HepG2 (cell line): ENCODE results near the gene CACNA2D3. TPM values are rescaled to one million over a fixed set of nuclear protein-coding genes. Genes with fewer than 3 reads are reported as not detected.

Experiments
- ATAC-seq: fragments of 200-7000 bp; cut with Tn5 transposase; 3 replicates; pipeline ENCODE4 v1.9.1; 2020; ENCODE audit warnings: mild to moderate bottlenecking, moderate library complexity
- BruUV-seq: library from RNA; stranded (reverse); fragments of 400-500 nt; replicated peaks from 2 replicates; lab custom pipeline; 2021; lab: Mats Ljungman, UMichigan
- CTCF ChIA-PET: fragments of 300-600 bp; formaldehyde crosslinking; extraction: SDS; loops from one replicate; lab custom pipeline; 2021; ENCODE audit warnings: low total read pairs, inconsistent platforms, low intra/inter-chr PET ratio; lab: Yijun Ruan, JAX
- POLR2A ChIA-PET: fragments of 350-600 bp; sonication (Branson Sonifier 250); formaldehyde crosslinking; loops from one replicate; lab custom pipeline; 2020; ENCODE audit warnings: antibody characterized with exemption, inconsistent platforms; lab: Yijun Ruan, JAX
- DNase-seq: peaks from one replicate; pipeline ENCODE4 v3.0.0-alpha.2; 2015; ENCODE audit warnings: low spot score
- FAIRE-seq: peaks from 3 replicates; lab custom pipeline; 2011; peaks lifted over from hg19 to GRCh38; lab: Jason Lieb, UNC
- H2AFZ ChIP-seq: one replicate; pipeline ENCODE4 v1.6.1; 2011; ENCODE audit warnings: low read length, inconsistent platforms
- H3K27ac ChIP-seq: fragments of 300-600 bp; 3 replicates; pipeline ENCODE4 v1.8.0; 2011; ENCODE audit warnings: mixed run types, mild to moderate bottlenecking, mixed read lengths, low read length, inconsistent platforms; ENCODE audit not compliant: insufficient read depth; ENCODE audit errors: extremely low read length
- H3K27me3 ChIP-seq, 2 experiments: fragments of 200-600 bp in 1 of 2; 2 replicates in 1 of 2; 3 replicates in 1 of 2; pipeline versions ENCODE4 v1.6.0 to v1.8.0; 2011; ENCODE audit warnings: low read length in 2 of 2, mild to moderate bottlenecking in 2 of 2, moderate library complexity in 2 of 2, inconsistent platforms in 1 of 2; ENCODE audit not compliant: insufficient read depth in 2 of 2, control insufficient read depth in 1 of 2
- H3K36me3 ChIP-seq, 2 experiments: fragments of 200-600 bp in 1 of 2; replicated peaks in 1 of 2; 2 replicates in 1 of 2; 3 replicates in 1 of 2; pipeline versions ENCODE4 v1.5.1 to v1.8.0; 2011; ENCODE audit warnings: low read length in 2 of 2, inconsistent platforms in 1 of 2; ENCODE audit not compliant: insufficient read depth in 2 of 2, control insufficient read depth in 1 of 2
- H3K4me1 ChIP-seq: 2 replicates; pipeline ENCODE4 v1.5.1; 2012; ENCODE audit warnings: low read length, inconsistent platforms; ENCODE audit not compliant: insufficient read depth
- H3K4me2 ChIP-seq: 2 replicates; pipeline ENCODE4 v1.6.0; 2011; ENCODE audit warnings: low read depth, low read length, inconsistent platforms
- H3K4me3 ChIP-seq, 3 experiments: fragments of 200-600 bp in 1 of 3; sonication (generic), shearing (Covaris generic) in 1 of 3; replicated peaks in 1 of 3; 2 replicates each; pipeline ENCODE4 v1.5.1; 2011 to 2016; ENCODE audit warnings: low read length in 3 of 3, inconsistent platforms in 2 of 3, low read depth in 2 of 3, mild to moderate bottlenecking in 2 of 3, control low read depth in 1 of 3, mixed read lengths in 1 of 3; ENCODE audit not compliant: insufficient read depth in 1 of 3
- H3K79me2 ChIP-seq: one replicate; pipeline ENCODE4 v1.6.1; 2011; ENCODE audit warnings: low read length, inconsistent platforms; ENCODE audit not compliant: insufficient read depth
- H3K9ac ChIP-seq: 2 replicates; pipeline ENCODE4 v1.6.0; 2011; ENCODE audit warnings: mild to moderate bottlenecking, low read depth, low read length, inconsistent platforms; ENCODE audit not compliant: insufficient read depth
- H3K9me3 ChIP-seq: 2 replicates; pipeline ENCODE4 v1.5.1; 2012; ENCODE audit warnings: mild to moderate bottlenecking, low read length
- H4K20me1 ChIP-seq: 2 replicates; pipeline ENCODE4 v1.6.0; 2011; ENCODE audit warnings: inconsistent platforms, mild to moderate bottlenecking, low read length, moderate library complexity; ENCODE audit not compliant: insufficient read depth
- BORCS8-MEF2B ChIP-seq: sonication (generic); formaldehyde crosslinking; IDR thresholded peaks from 2 replicates; pipeline ENCODE4 v1.8.0; 2022; ENCODE audit warnings: mild to moderate bottlenecking, missing genetic modification reagents
- KAT7 ChIP-seq: IDR thresholded peaks from 2 replicates; pipeline ENCODE4 v1.6.1; 2018; ENCODE audit warnings: borderline replicate concordance, missing compliant biosample characterization
- KMT2A ChIP-seq: sonication (generic); formaldehyde crosslinking; IDR thresholded peaks from 2 replicates; pipeline ENCODE4 v1.4.0; 2020; ENCODE audit warnings: missing genetic modification reagents
- MAF1 ChIP-seq: sonication (generic); formaldehyde crosslinking; IDR thresholded peaks from 2 replicates; pipeline ENCODE4 v1.5.0; 2020; ENCODE audit warnings: missing genetic modification reagents, borderline replicate concordance
- NR3C1 ChIP-seq: sonication (generic); formaldehyde crosslinking; IDR thresholded peaks from 2 replicates; pipeline ENCODE4 v1.4.0; 2020; ENCODE audit warnings: missing genetic modification reagents
- SOX13 ChIP-seq, 3 experiments: fragments of 450-650 bp in 1 of 3; sonication (generic) in 1 of 3; formaldehyde crosslinking in 1 of 3; IDR thresholded peaks in 2 of 3; conservative IDR thresholded peaks in 1 of 3; 2 replicates each; pipeline versions ENCODE4 v1.5.0 to v1.6.1; 2016 to 2020; ENCODE audit warnings: antibody characterized with exemption in 1 of 3, mild to moderate bottlenecking in 1 of 3, missing compliant biosample characterization in 1 of 3, missing genetic modification reagents in 1 of 3, moderate library complexity in 1 of 3
- SRSF1 ChIP-seq: fragments of 200-400 bp; formaldehyde crosslinking; optimal IDR thresholded peaks from 2 replicates; pipeline ENCODE3; 2017; ENCODE audit warnings: mild to moderate bottlenecking, low read depth, low read length, moderate library complexity
- TBL1XR1 ChIP-seq: fragments of 150-350 bp; IDR thresholded peaks from 2 replicates; pipeline ENCODE4 v1.6.1; 2014; ENCODE audit warnings: borderline replicate concordance, low read length; ENCODE audit not compliant: partially characterized antibody
- WIZ ChIP-seq: sonication (generic); formaldehyde crosslinking; IDR thresholded peaks from 2 replicates; pipeline ENCODE4 v1.5.1; 2020; ENCODE audit warnings: mild to moderate bottlenecking, missing genetic modification reagents
- ZNF235 ChIP-seq: sonication (generic); formaldehyde crosslinking; IDR thresholded peaks from 2 replicates; pipeline ENCODE4 v1.8.1; 2023; ENCODE audit warnings: mild to moderate bottlenecking, missing genetic modification reagents, borderline replicate concordance
- ZNF33B ChIP-seq: sonication (generic); formaldehyde crosslinking; IDR thresholded peaks from 2 replicates; pipeline ENCODE4 v1.5.1; 2020; ENCODE audit warnings: mild to moderate bottlenecking, missing genetic modification reagents
- ZNF382 ChIP-seq: sonication (generic); formaldehyde crosslinking; IDR thresholded peaks from 2 replicates; pipeline ENCODE4 v1.5.0; 2020; ENCODE audit warnings: missing genetic modification reagents, mild to moderate bottlenecking, borderline replicate concordance
- ZNF468 ChIP-seq: sonication (generic); formaldehyde crosslinking; IDR thresholded peaks from 2 replicates; pipeline ENCODE4 v1.8.0; 2022; ENCODE audit warnings: mild to moderate bottlenecking, moderate library complexity, missing genetic modification reagents
- ZNF674 ChIP-seq: sonication (generic); formaldehyde crosslinking; IDR thresholded peaks from 2 replicates; pipeline ENCODE4 v1.5.0; 2020; ENCODE audit warnings: low read depth, mild to moderate bottlenecking, missing genetic modification reagents
- ZNF749 ChIP-seq: sonication (generic); formaldehyde crosslinking; IDR thresholded peaks from 2 replicates; pipeline ENCODE4 v1.8.0; 2022; ENCODE audit warnings: mild to moderate bottlenecking, missing genetic modification reagents, moderate library complexity, borderline replicate concordance
- WGBS: methylation state at CpG from one replicate; pipeline ENCODE4 v1.1.6; 2017; ENCODE audit warnings: low lambda C conversion rate; 5-methylcytosine and 5-hydroxymethylcytosine counted together
- in situ Hi-C: cut with HindIII; loops from 2 replicates; pipeline ENCODE4 v1.10.0; 2017; ENCODE audit warnings: low pct_unique_long_range_greater_than_20kb; ENCODE audit not compliant: extremely low pct_ligation_motif_present
- intact Hi-C: fragments of 100-400 bp; cut with micrococcal nuclease; formaldehyde crosslinking; loops from one replicate; pipeline ENCODE4 v1.10.0; 2022; ENCODE audit not compliant: unreplicated experiment
- polyA plus RNA-seq, 8 experiments: library from polyadenylated mRNA; depleted of rRNA in 3 of 8; stranded (reverse) in 7 of 8; unstranded in 1 of 8; fragments of >200 nt; fragmentation: Illumina TruSeq in 4 of 8; extraction: Trizol in 4 of 8; gene quantifications; 2 replicates each; pipeline versions ENCODE4 v1.2.1 to v1.2.3, GENCODE V29; 2011 to 2016; ENCODE audit warnings: low read depth in 4 of 8, missing spikeins in 1 of 8, mixed read lengths in 1 of 8; ENCODE audit not compliant: insufficient read depth in 1 of 8
- total RNA-seq, 5 experiments: library from RNA; depleted of rRNA; stranded (reverse); fragments of >200 nt; fragmentation: Illumina TruSeq; extraction: Trizol; gene quantifications; 2 replicates each; pipeline ENCODE4 v1.2.3, GENCODE V29; 2016; ENCODE audit warnings: low read depth in 1 of 5
- TF ChIP-seq, protein P1 (sequence below): sonication (generic); formaldehyde crosslinking; IDR thresholded peaks from 2 replicates; pipeline ENCODE4 v1.5.1; 2020; ENCODE audit warnings: missing genetic modification reagents, mild to moderate bottlenecking, borderline replicate concordance
- TF ChIP-seq, protein P2 (sequence below): sonication (generic); formaldehyde crosslinking; IDR thresholded peaks from 2 replicates; pipeline ENCODE4 v1.4.0; 2020; ENCODE audit warnings: missing genetic modification reagents

The CACNA2D3 gene
- total and polyA plus RNA-seq, 2 of the 13 experiments (the other 11 are each of a cell fraction or from before 2014, with no cell fraction given) = not detected

- in situ Hi-C loops = no loop called here
- Histone ChIP-seq H3K9me3 (no peaks in the 10 kb centered on the region), H3K27me3 (peaks cover 0 to 5% of the 10 kb centered on the region in 2 experiments; a peak in 1 of 5 replicates), H3K4me1 (no peaks in the 10 kb centered on the region), H3K9ac (no peak overlapping the region), H3K27ac (no peak overlapping the region), H3K4me2 (no peak overlapping the region), H3K36me3 (no peaks in the 10 kb centered on the region), H3K79me2 (no peaks in the 10 kb centered on the region), H3K4me3 (no peak overlapping the region), H2AFZ (no peak overlapping the region), H4K20me1 (no peaks in the 10 kb centered on the region)
- TF ChIP-seq NR3C1 (CRISPR knock-in tag) = no peak
- TF ChIP-seq MAF1 (CRISPR knock-in tag) = no peak
- no peak for TF ChIP-seq BORCS8-MEF2B (CRISPR knock-in tag)
- TF ChIP-seq ZNF235 = no peak
- no peak for TF ChIP-seq ZNF33B
- TF ChIP-seq WIZ (CRISPR knock-in tag) = no peak
- TF ChIP-seq ZNF749 = no peak
- ChIA-PET CTCF (no interaction called here), POLR2A (no interaction called here)
- intact Hi-C loops = no loop called here
- BruUV-seq = no TSS peak
- FAIRE-seq (no peak), ATAC-seq (no peak), DNase-seq (no peak)
- 12% methylated on average over 5 of the region's 5 CpGs for WGBS
These were observed 106.5 kb downstream of the CACNA2D3 start for GRCh38 chr3:54228806-54229205.

GRCh38 chr3:54232618-54233017 lies 110.3 kb downstream of the CACNA2D3 start:
- DNase-seq (no peak), FAIRE-seq (no peak), ATAC-seq (no peak)
- POLR2A ChIA-PET = no interaction called here
- Histone ChIP-seq H3K4me1 (no peaks in the 10 kb centered on the region), H3K36me3 (no peaks in the 10 kb centered on the region), H3K27ac (no peak overlapping the region), H4K20me1 (no peaks in the 10 kb centered on the region), H3K9me3 (no peaks in the 10 kb centered on the region), H3K27me3 (peaks cover 0 to 5% of the 10 kb centered on the region in 2 experiments; a peak in 1 of 5 replicates), H3K79me2 (no peaks in the 10 kb centered on the region), H3K4me2 (no peak overlapping the region), H2AFZ (no peak overlapping the region), H3K9ac (no peak overlapping the region), H3K4me3 (no peak overlapping the region)
- intact Hi-C loops = no loop called here
- in situ Hi-C loops = no loop called here
- CTCF ChIA-PET = no interaction called here
- 32% methylated on average over 4 of the region's 4 CpGs for WGBS
- no TSS peak for BruUV-seq
- TF ChIP-seq ZNF468 (CRISPR knock-in tag) = no peak
- TF ChIP-seq KAT7 (CRISPR knock-in tag) = no peak
- TF ChIP-seq TBL1XR1 = no peak
- TF ChIP-seq SRSF1 = no peak
- no peak for TF ChIP-seq KMT2A (CRISPR knock-in tag)
- no peak for TF ChIP-seq SOX13 (IDR thresholded peaks at IDR 0.05)
- no peak for TF ChIP-seq SOX13 (CRISPR knock-in tag; conservative IDR thresholded peaks at IDR 0.05 in 1 of 2, IDR thresholded peaks at IDR 0.05 in 1 of 2)
- no peak for TF ChIP-seq ZNF674 (CRISPR knock-in tag)
- TF ChIP-seq, protein P1, sequence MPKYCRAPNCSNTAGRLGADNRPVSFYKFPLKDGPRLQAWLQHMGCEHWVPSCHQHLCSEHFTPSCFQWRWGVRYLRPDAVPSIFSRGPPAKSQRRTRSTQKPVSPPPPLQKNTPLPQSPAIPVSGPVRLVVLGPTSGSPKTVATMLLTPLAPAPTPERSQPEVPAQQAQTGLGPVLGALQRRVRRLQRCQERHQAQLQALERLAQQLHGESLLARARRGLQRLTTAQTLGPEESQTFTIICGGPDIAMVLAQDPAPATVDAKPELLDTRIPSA = no peak
- TF ChIP-seq ZNF382 = no peak
- TF ChIP-seq, protein P2, sequence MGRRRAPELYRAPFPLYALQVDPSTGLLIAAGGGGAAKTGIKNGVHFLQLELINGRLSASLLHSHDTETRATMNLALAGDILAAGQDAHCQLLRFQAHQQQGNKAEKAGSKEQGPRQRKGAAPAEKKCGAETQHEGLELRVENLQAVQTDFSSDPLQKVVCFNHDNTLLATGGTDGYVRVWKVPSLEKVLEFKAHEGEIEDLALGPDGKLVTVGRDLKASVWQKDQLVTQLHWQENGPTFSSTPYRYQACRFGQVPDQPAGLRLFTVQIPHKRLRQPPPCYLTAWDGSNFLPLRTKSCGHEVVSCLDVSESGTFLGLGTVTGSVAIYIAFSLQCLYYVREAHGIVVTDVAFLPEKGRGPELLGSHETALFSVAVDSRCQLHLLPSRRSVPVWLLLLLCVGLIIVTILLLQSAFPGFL (CRISPR knock-in tag) = no peak
